ENCODE measurements around the gene NDE1.
"Not testable (repeated sequence)": the region's sequence is repeated elsewhere in the genome, so short reads cannot be mapped to it uniquely, and the experiment has no call there.

Gene NDE1

GRCh38 chr16:15650019-15650697 is at the start of gene NDE1:
Gene NDE1, plus strand, starts transcription at chr16:15650245. Its CDS starts 14,534 bp downstream, at chr16:15664779.
- in situ Hi-C loops (cut with MboI; ENCODE audit: low sequenced_read_pairs): no loop called here

- in situ Hi-C loops (cut with MboI; ENCODE audit: low sequenced_read_pairs): no loop called here
These were observed 48.7 kb upstream of the NDE1 start for GRCh38 chr16:15601212-15601879.

GRCh38 chr16:15602285-15603044 is 47.6 kb upstream of the NDE1 start:
- in situ Hi-C loops (cut with MboI; ENCODE audit: low sequenced_read_pairs): no loop called here

GRCh38 chr16:15604460-15605440 is 45.3 kb upstream of the NDE1 start:
- in situ Hi-C loops (cut with MboI; ENCODE audit: low sequenced_read_pairs): no loop called here

- in situ Hi-C loops (cut with MboI; ENCODE audit: low sequenced_read_pairs): no loop called here
These were observed 44.1 kb upstream of the NDE1 start for GRCh38 chr16:15605839-15606517.

- in situ Hi-C loops (cut with MboI; ENCODE audit: low sequenced_read_pairs): no loop called here
These were observed 43.4 kb upstream of the NDE1 start for GRCh38 chr16:15606518-15607220.

GRCh38 chr16:15607221-15607699 is 42.8 kb upstream of the NDE1 start:
- in situ Hi-C loops (cut with MboI; ENCODE audit: low sequenced_read_pairs): not testable (repeated sequence)

- in situ Hi-C loops (cut with MboI; ENCODE audit: low sequenced_read_pairs): no loop called here
These were observed 42.2 kb upstream of the NDE1 start for GRCh38 chr16:15607700-15608396.

GRCh38 chr16:15608398-15609285 is 41.4 kb upstream of the NDE1 start:
- in situ Hi-C loops (cut with MboI; ENCODE audit: low sequenced_read_pairs): no loop called here

- in situ Hi-C loops (cut with MboI; ENCODE audit: low sequenced_read_pairs): no loop called here
These were observed 40.8 kb upstream of the NDE1 start for GRCh38 chr16:15609286-15609649.

- in situ Hi-C loops (cut with MboI; ENCODE audit: low sequenced_read_pairs): no loop called here
These were observed 39.6 kb upstream of the NDE1 start for GRCh38 chr16:15610369-15610871.

- in situ Hi-C loops (cut with MboI; ENCODE audit: low sequenced_read_pairs): no loop called here
These were observed 38.4 kb upstream of the NDE1 start for GRCh38 chr16:15611610-15612009.

GRCh38 chr16:15613676-15614075 is 36.4 kb upstream of the NDE1 start:
- in situ Hi-C loops (cut with MboI; ENCODE audit: low sequenced_read_pairs): no loop called here

- in situ Hi-C loops (cut with MboI; ENCODE audit: low sequenced_read_pairs): no loop called here
These were observed 34.0 kb upstream of the NDE1 start for GRCh38 chr16:15616012-15616411.

- in situ Hi-C loops (cut with MboI; ENCODE audit: low sequenced_read_pairs): no loop called here
These were observed 33.4 kb upstream of the NDE1 start for GRCh38 chr16:15616475-15617165.

- in situ Hi-C loops (cut with MboI; ENCODE audit: low sequenced_read_pairs): no loop called here
These were observed 32.1 kb upstream of the NDE1 start for GRCh38 chr16:15617901-15618300.

GRCh38 chr16:15618392-15618791 is 31.7 kb upstream of the NDE1 start:
- in situ Hi-C loops (cut with MboI; ENCODE audit: low sequenced_read_pairs): no loop called here
